UCSD-AML1 (cell line): ENCODE results near the gene SLC35F3.

Source experiments
- DNase-seq: peaks from one replicate; lab custom pipeline; 2025; ENCODE audit not compliant: unreplicated experiment; lab: John Stamatoyannopoulos, UW

The SLC35F3 gene

DNA sequence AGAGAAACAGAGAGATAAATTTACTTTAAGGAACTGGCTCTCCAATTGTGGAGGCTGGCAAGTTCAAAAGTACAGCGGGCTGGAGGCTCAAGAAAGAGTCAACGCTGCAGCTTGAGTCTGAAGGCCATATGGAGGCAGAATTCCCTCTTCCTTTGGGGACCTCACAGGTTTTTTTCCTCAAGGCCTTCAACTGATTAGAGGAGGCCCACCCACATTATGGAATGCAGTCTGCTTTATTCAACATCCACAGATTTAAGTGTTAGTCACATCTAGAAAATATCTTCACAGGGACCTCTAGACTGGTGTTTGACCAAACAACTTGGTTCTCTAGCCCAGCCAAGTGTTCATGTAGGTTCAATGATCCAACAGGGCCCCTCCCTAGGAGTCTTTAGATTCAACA, 117.8 kb downstream of the SLC35F3 start:
- no peak for DNase-seq

DNA sequence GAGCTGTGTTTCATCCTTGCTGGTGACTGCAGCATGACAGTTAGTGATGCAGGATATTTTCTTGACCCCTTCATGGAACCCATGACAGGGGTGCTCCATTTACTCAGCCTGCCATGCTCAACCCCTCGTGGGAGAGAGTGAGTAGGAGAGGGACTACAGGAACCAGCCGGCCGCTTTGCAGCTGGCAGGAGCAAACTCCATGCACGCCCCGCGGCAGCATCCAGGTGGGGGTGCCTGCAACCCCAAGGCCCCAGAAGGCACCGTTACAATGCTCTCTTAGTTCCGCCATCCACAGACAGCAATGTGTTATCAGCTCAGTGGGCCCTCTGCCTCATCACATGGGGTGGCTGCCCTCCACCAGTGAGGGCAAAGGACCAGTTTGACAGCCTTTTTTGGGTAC, 135.1 kb downstream of the SLC35F3 start:
- no peak for DNase-seq

DNA sequence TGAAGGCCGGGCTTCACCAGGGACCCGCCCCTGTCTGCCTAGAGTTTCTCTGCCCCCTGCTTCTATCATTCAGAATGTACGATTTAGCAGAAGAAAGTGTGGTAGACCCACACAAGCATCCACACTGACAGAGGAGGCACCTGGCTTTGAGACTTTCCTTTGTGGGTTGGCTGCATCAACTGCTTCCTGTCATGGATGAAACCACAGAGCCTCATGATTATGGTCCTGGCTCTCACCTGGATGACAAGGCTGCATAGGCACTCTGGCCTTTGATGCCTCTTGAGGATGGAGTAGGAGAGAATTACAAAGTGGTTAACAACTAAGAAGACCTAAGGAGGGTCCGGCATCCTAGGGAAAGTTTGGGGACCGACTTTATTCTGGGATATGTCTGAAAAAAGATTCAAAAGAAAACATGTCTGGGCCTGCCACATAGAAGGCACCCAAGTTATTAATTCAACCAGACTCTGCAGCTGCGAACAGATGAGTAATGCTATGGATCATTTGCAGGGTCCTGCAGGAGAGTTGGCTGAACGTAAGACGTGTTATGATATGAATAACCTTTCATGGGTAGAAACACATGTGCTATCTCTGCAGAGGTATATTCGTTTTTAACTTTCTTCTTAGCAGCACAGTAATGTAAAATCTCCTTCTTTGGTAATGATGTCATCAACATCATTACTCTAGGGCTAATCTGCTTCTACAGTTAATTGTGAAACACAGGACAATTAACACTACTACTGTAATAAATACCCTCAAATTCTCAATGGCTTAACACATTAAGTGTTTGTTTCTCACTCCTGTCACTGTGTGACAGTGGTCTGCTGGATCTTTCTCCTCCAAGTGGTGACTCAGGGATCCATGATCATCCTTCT, 136.2 kb downstream of the SLC35F3 start:
- no peak for DNase-seq

DNA sequence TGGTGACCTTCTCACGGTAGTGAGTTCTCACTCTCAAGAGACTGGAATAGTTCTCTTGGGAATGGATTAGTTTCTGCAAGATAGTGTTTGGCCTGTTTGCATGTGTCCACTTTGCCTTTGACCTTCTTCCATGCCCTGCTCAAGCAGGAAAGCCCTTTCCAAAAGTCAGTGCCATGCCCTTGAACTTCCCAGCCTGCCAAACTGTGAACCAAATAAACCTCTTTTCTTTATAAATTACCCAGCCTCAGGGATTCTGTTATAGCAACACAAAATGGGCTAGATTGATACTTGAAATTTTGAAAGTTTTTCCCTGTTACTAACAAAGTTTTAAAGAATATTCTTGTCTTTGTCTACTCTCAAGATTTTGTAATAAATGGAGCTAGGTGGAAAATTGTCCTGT, 139.6 kb downstream of the SLC35F3 start:
- DNase-seq: no peak

DNA sequence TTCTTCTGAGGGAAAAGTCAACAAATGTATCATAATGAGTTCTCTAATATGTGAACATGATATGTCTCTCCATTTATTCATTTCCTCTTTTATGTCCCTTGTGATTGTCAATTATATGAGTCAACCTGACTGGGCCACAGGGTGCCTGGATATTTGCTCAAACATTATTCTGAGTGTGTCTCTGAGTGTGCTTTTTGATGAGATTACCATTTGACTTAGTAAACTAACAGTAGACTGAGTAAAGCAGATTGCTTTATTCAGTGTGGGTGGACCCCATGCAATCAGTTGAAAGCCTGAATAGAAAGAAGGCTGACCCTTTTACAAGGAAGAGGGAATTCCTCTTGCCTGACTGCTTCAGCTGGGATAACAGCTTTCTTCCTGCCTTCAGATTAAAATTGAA, 142.6 kb downstream of the SLC35F3 start:
- no peak for DNase-seq

DNA sequence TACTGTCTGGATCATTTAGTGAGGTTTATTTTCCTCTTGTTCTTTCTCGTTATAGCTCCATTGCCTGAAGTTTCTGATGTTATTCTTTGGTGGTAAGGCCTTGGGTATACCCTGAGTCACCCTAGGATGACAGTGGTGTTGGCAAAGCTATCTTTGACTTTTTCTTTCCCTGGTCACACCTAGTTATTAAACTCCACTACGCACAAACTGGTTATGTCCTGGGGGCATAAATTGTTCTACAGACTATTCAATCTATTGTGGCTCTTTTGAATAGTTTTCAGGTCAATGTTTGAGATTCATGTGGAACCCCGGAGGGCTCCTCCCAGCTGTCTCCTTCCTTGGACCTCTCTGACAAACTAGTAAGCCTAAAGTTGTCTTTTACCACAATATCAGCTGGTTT, 157.7 kb downstream of the SLC35F3 start:
- DNase-seq: no peak

DNA sequence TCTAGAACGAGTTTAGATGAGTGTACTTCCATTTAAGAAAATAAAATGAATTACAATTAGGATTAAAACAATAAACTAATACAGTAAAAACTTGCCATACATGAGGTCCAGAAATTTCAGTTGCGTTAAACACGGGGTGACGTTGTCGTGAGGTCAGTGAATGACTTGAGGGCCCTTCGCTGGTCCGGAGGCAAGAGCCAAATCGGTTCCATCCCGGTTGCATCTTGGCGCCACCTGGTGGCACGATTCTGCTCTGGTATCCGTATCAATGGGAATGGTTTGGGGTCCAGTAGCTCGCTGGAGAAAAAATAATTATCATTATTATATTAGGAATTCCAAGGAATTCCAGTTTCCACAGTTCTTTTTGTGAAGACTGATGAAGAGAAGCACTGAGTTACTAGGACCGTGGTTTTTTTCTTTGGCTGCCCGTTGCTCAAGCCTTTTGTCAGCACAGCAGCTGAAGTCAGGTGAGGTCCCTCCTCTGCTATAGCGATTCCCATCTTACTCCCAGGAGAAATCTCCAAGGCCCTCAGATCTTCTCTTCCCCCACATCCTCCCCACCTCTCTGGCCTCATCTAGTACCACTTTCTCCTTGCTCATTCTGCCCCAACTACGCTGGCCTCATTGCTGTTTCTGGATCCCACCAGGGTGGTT, 161.4 kb downstream of the SLC35F3 start:
- DNase-seq: peak; percentile 65

DNA sequence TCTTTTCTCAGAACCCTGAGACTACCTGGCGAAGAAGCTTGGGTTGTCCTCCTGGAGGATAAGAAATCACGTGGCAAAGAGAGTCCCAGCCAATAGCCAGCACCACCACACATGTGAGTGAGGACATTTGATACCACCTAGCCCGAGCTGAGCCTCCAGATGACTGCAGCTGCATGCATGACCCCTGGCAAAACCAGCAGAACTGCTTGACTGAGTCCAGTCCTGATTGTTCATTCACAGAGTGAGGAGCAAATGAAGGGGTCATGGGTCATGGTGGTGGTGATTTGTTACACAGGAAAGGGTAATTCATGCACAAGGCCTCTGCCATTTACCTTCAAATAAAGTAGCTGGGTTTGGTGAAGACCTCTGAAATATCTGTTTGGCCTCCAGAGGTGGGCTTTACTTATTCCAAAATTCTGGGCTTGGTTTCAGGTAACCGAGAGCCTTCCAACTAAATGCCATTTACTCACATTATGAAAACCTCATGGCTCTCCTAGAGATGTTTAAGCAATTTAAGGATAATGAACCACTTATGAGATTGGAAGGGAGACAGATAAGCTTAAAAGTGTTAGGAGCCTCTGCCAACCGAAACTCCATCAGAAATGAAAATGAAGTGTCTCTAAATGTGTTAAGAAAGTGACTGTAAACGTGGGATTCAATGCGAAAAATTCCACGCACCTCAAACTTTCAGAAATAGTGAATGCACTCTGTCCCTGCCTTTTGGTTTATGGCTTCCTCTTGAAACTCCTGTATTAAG, 163.3 kb downstream of the SLC35F3 start:
- DNase-seq: no peak

DNA sequence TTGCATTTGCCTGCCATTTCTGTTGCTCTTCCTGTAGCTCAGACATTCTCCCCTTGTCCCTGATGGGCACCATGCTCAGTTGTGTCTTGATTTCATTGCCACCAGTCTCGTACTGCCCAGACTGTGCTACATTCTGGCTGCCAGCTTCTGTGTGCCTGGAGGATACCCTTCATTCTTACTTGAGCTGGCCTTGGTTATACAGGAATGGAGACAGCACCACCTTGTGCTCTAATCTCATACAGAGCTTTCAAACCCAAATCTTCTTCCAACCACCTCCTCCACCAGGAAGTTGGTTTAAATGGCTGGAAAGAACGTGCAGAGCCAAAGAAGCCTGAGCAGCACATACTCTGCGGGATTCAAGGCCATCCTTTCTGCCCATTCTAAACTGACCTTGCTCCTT, 165.3 kb downstream of the SLC35F3 start:
- no peak for DNase-seq

DNA sequence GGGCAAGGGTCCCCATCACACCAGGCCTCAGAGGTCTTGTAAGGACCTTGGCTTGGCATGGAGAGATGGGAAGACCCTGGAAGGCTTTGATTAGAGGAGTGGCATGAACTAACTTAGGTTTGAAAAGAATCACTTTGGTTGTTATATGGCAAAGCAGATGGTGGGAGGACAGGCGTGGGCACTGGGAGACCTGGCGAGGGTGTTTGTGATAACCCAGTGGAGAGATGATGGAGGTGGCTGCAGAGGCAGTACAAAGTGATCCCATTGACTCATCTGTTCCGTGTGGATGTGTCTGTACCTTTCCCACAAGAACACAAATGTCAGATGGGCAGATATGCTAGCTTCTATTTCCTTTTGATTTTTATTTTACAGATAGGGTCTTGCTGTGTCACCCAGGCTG, 168.3 kb downstream of the SLC35F3 start:
- DNase-seq: no peak

DNA sequence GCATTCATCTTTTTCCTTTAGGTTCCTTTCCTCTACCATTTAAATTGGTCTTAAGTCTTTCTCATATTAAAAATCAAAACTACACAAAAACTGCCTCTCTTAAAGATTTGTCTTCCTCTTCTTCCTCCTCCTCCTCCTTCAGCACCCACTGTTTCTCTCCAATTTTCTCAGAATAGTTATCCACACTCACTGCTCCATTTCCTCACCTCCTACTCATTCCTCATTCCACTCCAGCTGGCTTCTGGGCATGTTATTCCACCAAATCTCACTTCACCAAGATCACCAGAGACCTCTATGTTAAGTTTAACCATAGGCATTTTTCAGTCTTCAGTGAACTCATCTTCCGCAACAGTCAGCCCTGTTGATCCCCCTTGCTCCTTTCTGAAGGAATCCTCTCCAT, 173.7 kb downstream of the SLC35F3 start:
- DNase-seq: no peak

DNA sequence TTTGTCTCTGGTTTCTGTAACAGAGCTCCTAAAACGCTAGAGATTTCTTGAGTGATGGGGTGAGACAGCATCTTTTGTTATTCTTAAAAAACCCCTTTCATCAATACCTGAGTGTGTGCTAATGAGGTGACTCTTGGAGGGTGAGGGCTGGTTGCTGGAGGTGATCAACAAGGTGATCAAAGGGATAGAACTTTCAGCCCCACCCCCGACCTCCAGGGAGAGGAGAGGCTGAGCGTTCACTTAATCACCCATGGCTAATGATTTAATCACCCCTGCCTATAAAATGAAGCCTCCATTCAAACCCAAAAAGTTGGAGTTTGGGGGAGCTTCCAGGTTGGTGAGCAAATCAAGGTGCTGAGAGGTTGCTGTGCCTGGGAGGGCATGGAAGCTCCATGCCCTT, 175.4 kb downstream of the SLC35F3 start:
- no peak for DNase-seq

DNA sequence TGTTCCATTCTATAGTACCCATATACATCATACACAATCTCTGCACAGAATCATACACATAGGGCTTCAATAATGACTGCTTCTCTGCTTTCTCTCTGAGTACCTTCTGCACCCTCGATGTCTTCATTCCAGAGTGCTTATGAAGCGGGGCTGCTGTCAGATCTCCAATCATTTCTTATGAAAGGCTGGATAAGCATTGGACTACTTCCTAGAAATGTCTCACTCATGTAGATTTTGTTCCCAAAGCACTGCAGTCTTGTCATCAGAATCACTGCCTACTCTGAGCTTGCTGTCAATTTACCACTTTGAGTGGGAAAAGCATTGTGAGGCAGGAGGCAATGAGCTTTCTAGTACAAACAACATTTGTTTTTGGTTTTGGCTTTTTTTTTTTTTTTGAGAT, 179.0 kb downstream of the SLC35F3 start:
- DNase-seq: no peak

DNA sequence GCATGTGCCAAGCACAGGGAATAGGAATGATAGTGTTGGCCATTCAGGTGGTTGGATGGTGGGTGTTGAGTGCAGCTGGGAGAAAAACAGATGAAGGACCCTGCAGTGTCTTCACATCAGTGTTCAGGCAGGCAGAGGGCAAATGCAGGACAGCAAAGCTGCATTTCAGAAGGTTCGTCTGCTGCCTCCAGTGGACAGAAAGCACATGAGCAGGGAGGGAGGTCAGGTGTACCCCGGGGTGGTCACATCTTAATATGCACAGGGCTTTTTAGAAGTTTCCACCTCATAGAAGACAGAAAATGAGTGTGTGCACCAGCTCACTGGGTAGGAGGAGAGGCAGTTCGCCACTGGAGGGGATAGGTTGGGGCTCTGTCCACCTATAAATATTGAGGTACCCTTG, 184.9 kb downstream of the SLC35F3 start:
- DNase-seq: no peak

DNA sequence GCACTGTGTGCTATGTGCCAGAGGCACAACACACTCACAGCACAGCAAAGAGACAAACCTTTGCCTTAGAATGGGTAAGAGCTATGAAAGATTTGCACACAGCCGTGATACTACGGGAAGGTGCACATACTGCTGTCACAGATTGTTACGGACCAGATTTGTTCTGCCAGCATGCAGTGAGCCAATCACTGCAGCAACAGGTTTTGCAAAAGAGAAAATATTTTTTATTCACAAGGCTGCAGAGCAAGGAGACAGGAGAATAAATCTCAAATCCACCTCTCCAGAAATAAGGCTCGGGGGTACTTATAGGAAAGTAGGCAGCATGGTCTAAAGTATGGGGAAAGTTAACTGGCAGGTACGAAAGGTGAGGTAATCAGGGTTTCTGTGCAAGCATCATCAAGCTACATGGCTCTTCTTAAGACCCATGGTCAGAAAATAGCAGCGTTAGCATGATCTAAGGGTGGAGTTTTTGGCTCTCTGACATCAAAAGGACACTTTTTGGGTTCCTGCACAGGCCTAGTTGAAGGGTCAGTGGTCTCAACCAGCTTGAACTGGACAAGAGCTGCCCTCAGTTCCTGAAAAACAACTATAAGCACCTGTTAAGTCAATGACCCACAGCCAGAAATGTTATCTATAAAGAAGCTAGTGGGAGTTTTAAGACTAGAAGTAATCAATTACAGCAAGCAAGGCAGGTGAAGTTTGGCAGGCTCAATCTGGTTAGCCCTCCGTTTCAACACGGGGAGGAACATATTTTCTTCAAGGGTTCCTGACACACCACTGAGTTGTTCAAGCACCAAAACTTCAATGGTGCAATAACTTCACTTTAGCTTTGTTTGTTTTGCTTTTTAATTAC, 186.0 kb downstream of the SLC35F3 start:
- DNase-seq: no peak

DNA sequence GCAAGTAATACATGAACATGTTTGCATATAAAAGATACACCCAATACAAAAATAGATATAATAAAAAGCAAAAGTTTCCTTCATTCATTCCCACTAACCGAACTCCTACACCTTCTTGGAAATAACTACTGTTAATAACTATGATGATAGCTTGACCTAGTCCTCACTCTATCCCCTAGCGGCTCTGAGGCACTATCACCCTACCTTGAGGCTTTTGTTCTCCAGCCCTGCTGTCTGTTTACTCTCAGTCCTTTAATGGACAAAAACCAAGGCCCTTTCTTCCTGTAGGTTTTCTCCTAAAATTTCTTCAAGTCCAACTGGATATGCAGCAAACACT, 186.6 kb downstream of the SLC35F3 start:
- no peak for DNase-seq

DNA sequence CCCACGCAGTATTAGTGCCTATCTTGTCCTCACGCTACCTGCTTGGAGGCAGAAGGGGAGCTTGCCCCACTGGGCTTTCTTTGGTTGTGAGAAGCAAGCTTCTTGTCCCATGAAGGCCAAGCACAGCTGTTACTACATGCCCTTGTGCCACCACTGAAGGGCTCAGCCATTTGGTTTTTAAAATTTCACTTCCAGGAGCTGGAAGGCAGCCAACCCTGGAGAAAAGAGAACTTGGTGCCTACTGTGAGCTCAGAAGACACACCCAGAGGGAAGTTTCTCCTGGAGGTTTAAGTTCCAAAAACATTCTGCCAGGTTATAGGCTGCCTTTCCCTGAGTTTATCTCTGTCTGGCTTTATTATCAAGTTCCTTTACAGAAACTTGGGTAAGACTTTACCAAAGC, 187.4 kb downstream of the SLC35F3 start:
- no peak for DNase-seq

DNA sequence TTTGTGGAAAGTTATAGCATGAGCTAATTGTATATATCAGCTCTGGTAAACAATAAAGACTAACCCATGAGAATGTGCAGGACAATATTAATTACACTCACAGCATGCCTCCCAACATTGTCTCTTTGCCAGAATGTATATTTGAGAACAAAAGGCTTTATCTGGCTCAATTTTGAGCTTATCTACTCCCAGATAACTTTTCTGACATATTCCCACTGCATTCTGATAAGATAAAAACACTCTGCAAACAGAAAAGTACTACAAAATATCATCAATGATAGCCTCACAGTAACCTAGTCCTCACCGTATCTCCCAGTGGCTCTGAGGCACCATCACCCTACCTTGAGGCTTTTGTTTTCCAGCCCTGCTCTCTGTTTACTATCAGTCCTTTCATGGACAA, 188.6 kb downstream of the SLC35F3 start:
- DNase-seq: no peak

DNA sequence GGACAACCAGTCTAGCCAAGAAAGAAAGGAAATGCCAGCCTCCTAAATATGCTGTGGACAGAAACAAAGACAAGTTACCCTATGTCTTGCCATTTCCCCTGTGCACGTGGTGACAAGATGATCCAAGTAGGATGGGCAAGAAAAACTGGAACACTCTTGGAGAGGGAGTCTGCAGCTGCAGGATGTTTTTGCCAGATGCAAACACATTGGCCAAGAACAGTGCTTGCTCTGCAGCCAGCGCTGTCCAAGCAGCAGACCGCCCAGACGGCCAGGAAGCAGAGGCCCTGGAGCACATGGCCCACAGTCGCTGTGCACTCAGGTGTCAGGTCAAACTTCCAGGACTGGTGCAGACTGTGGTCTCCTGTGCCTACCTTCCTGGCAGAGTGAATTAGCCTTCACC, 189.3 kb downstream of the SLC35F3 start:
- DNase-seq: no peak

DNA sequence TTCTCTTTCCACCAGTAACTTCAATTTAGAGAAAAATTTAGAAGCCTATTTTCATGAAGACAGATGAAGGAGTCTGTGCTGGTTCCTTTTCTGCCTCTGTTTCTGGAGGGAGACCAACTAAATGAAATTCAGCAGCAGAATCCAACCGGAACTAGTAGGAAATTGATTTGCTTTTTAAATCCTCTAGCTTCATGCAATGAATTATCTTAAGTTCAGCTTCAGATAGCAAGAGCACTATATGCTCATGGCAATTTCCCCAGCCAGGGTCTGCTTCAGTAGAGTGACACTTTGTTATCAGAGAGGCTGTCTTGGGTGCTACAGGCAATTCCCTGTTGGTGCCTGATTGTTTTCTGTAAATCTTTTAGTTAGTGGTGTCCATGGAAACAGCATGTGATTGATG, 189.7 kb downstream of the SLC35F3 start:
- no peak for DNase-seq

DNA sequence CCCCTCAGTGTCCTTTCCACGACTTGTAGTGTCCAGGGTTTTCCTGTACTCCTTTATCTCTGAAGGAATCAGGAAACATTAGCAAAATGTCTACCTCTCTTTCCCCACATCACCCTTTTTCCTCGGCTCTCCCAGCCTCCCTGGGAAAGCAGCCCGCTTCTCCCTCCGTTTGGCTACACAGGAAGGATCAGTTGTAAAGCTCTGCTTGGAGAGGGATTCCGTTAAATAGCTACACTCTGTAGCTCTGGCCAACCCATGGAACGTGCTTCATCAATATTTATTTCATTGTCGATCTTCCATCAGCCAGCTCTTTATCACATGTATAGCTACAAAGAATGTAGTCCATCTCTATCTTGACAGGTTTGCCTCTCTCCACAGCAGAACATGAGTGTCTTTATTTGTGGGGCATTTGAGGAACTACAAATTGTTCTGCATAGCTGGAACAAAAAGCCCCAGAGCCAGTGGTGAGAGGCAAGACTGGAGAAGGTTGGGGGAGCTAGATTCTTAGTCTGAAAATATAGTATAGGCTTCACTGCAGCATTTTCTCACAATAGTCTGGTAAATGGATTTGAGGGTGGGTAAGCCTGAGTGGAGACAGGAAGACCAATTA, 191.8 kb downstream of the SLC35F3 start:
- DNase-seq: no peak
